HepG2 (cell line): ENCODE measurements around the gene LRP5. TPM values are rescaled to one million over a fixed set of nuclear protein-coding genes. Genes with fewer than 3 reads are reported as not detected.

Experiments used
- ARID5B ChIP-seq: IDR thresholded peaks from 2 replicates; pipeline ENCODE4 v1.4.0; 2020; ENCODE audit warnings: mild to moderate bottlenecking, missing genetic modification reagents
- GLMP ChIP-seq: sonication (generic); formaldehyde crosslinking; IDR thresholded peaks from 2 replicates; pipeline ENCODE4 v1.9.0; 2021; ENCODE audit warnings: missing genetic modification reagents, mild to moderate bottlenecking, borderline replicate concordance
- HIC2 ChIP-seq: sonication (generic); formaldehyde crosslinking; IDR thresholded peaks from 2 replicates; pipeline ENCODE4 v1.9.0; 2022; ENCODE audit warnings: low read depth, missing genetic modification reagents
- ISX ChIP-seq: sonication (generic); formaldehyde crosslinking; conservative IDR thresholded peaks from 2 replicates; pipeline ENCODE4 v1.5.0; 2020; ENCODE audit warnings: missing genetic modification reagents
- NRL ChIP-seq: sonication (generic); formaldehyde crosslinking; IDR thresholded peaks from 2 replicates; pipeline ENCODE4 v1.5.0; 2020; ENCODE audit warnings: missing genetic modification reagents, mild to moderate bottlenecking, moderate library complexity, borderline replicate concordance
- SOX5 ChIP-seq: IDR thresholded peaks from 2 replicates; pipeline ENCODE4 v1.6.1; 2016; ENCODE audit warnings: borderline replicate concordance
- SOX6 ChIP-seq, 2 experiments: fragments of 450-650 bp in 1 of 2; sonication (generic) in 1 of 2; formaldehyde crosslinking in 1 of 2; IDR thresholded peaks; 2 replicates each; pipeline versions ENCODE4 v1.4.0 to v1.6.1; 2017 to 2020; ENCODE audit warnings: antibody characterized with exemption in 1 of 2, mild to moderate bottlenecking in 1 of 2, missing genetic modification reagents in 1 of 2
- TBX2 ChIP-seq: sonication (generic); formaldehyde crosslinking; IDR thresholded peaks from 2 replicates; pipeline ENCODE4 v1.5.0; 2020; ENCODE audit warnings: missing genetic modification reagents, mild to moderate bottlenecking, borderline replicate concordance
- TCF7 ChIP-seq: sonication (generic); IDR thresholded peaks from 2 replicates; pipeline ENCODE4 v1.6.1; 2016; ENCODE audit warnings: antibody characterized with exemption, low read depth
- TEAD3 ChIP-seq: optimal IDR thresholded peaks from 2 replicates; pipeline ENCODE3; 2016; ENCODE audit warnings: borderline replicate concordance
- YY1 ChIP-seq: IDR thresholded peaks from 2 replicates; pipeline ENCODE4 v1.6.1; 2011; ENCODE audit warnings: low read length, low read depth, moderate library complexity, mild to moderate bottlenecking; ENCODE audit not compliant: insufficient read depth, insufficient replicate concordance
- ZBTB25 ChIP-seq: IDR thresholded peaks from 2 replicates; pipeline ENCODE4 v1.6.1; 2018; ENCODE audit warnings: missing genetic modification reagents
- ZKSCAN8 ChIP-seq: IDR thresholded peaks from 2 replicates; pipeline ENCODE4 v1.6.1; 2016; ENCODE audit warnings: borderline replicate concordance, missing genetic modification reagents, missing compliant biosample characterization
- ZNF329 ChIP-seq: sonication (generic); formaldehyde crosslinking; IDR thresholded peaks from 2 replicates; pipeline ENCODE4 v1.9.0; 2021; ENCODE audit warnings: low read depth, mild to moderate bottlenecking, missing genetic modification reagents
- ZNF687 ChIP-seq: sonication (generic); formaldehyde crosslinking; IDR thresholded peaks from 2 replicates; pipeline ENCODE4 v1.5.1; 2020; ENCODE audit warnings: mild to moderate bottlenecking, missing genetic modification reagents, moderate library complexity
- polyA plus RNA-seq, 8 experiments: library from polyadenylated mRNA; depleted of rRNA in 3 of 8; stranded (reverse) in 7 of 8; unstranded in 1 of 8; fragments of >200 nt; fragmentation: Illumina TruSeq in 4 of 8; extraction: Trizol in 4 of 8; gene quantifications; 2 replicates each; pipeline versions ENCODE4 v1.2.1 to v1.2.3, GENCODE V29; 2011 to 2016; ENCODE audit warnings: low read depth in 4 of 8, missing spikeins in 1 of 8, mixed read lengths in 1 of 8; ENCODE audit not compliant: insufficient read depth in 1 of 8
- total RNA-seq, 5 experiments: library from RNA; depleted of rRNA; stranded (reverse); fragments of >200 nt; fragmentation: Illumina TruSeq; extraction: Trizol; gene quantifications; 2 replicates each; pipeline ENCODE4 v1.2.3, GENCODE V29; 2016; ENCODE audit warnings: low read depth in 1 of 5

The LRP5 gene
- total and polyA plus RNA-seq, 2 of the 13 experiments (the other 11 are each of a cell fraction or from before 2014, with no cell fraction given), result 40.4 to 64.0 TPM

- TF ChIP-seq HIC2 (CRISPR knock-in tag) (peak; percentile 47; the same call in 1 of the 2 replicates), ZNF329 (CRISPR knock-in tag) (no peak), NRL (CRISPR knock-in tag) (no peak), ZNF687 (CRISPR knock-in tag) (peak; percentile 49; the same call in 1 of the 2 replicates), YY1 (peak; percentile 16), SOX6 (IDR thresholded peaks at IDR 0.05) (no peak), SOX6 (CRISPR knock-in tag; IDR thresholded peaks at IDR 0.05) (peak; percentile 44; the same call in 1 of the 2 replicates), TBX2 (CRISPR knock-in tag) (peak; percentile 69; the same call in 1 of the 2 replicates), TEAD3 (CRISPR knock-in tag) (peak; percentile 73), ZBTB25 (CRISPR knock-in tag) (no peak), SOX5 (CRISPR knock-in tag) (peak; percentile 83; the same call in 1 of the 2 replicates), GLMP (no peak), ZKSCAN8 (no peak), TCF7 (peak; percentile 64; the same call in 1 of the 2 replicates), ISX (CRISPR knock-in tag) (no peak), ARID5B (CRISPR knock-in tag) (peak; percentile 51; the same call in 1 of the 2 replicates)
Measured at GRCh38 chr11:68321293-68322051, 9.1 kb downstream of the LRP5 start (continued).
